Activated CD8-positive, alpha-beta T cell treated with anti-CD3 and anti-CD28 coated beads for 36 hours (primary cell): ENCODE data around the gene LMOD3. TPM values are rescaled to one million over a fixed set of nuclear protein-coding genes. Genes with fewer than 3 reads are reported as not detected.

Source experiments
- ATAC-seq: fragments of 200-7000 bp; cut with Tn5 transposase; one replicate; pipeline ENCODE4 v1.10.0; 2021; ENCODE audit warnings: mild to moderate bottlenecking, moderate library complexity
- CTCF ChIA-PET: fragments of 350-600 bp; sonication (Branson Sonifier 250); formaldehyde crosslinking; loops from one replicate; lab custom pipeline; 2021; ENCODE audit warnings: antibody characterized with exemption; lab: Charles Lee
- POLR2A ChIA-PET: fragments of 350-600 bp; sonication (Branson Sonifier 250); formaldehyde crosslinking; loops from one replicate; lab custom pipeline; 2021; ENCODE audit warnings: antibody characterized with exemption; lab: Charles Lee
- DNase-seq: peaks from one replicate; pipeline ENCODE4 v3.0.0-alpha.2; 2020
- H3K27ac Mint-ChIP-seq: one replicate; pipeline ENCODE4 v1.8.0; 2021; ENCODE audit warnings: mild to moderate bottlenecking, mixed read lengths
- H3K27me3 Mint-ChIP-seq: one replicate; pipeline ENCODE4 v1.8.0; 2021; ENCODE audit warnings: mixed read lengths
- H3K36me3 Mint-ChIP-seq: one replicate; pipeline ENCODE4 v1.8.0; 2021; ENCODE audit warnings: low read depth, mixed read lengths
- H3K4me1 Mint-ChIP-seq: one replicate; pipeline ENCODE4 v1.8.0; 2021; ENCODE audit warnings: low read depth, mixed read lengths
- H3K4me3 Mint-ChIP-seq: one replicate; pipeline ENCODE4 v1.8.0; 2021; ENCODE audit warnings: mild to moderate bottlenecking, moderate library complexity, mixed read lengths
- H3K9me3 Mint-ChIP-seq: one replicate; pipeline ENCODE4 v1.8.0; 2021; ENCODE audit warnings: mixed read lengths
- CTCF ChIP-seq: fragments of 200-600 bp; IDR thresholded peaks from one replicate; pipeline ENCODE4 v1.8.0; 2022; ENCODE audit warnings: antibody characterized with exemption, mild to moderate bottlenecking
- intact Hi-C: fragments of 100-400 bp; cut with micrococcal nuclease; formaldehyde crosslinking; loops from one replicate; pipeline ENCODE4 v1.10.0; 2022
- total RNA-seq, 2 experiments: library from RNA; stranded (reverse); gene quantifications; one replicate each; pipeline ENCODE4 v1.2.3, GENCODE V29; 2021

The LMOD3 gene
- total RNA-seq, 2 experiments from 2014 or later = not detected

- Mint-ChIP-seq H3K4me3 (peak within 1 kb of the TSS; percentile 88), H3K9me3 (no peaks in the 10 kb centered on the region), H3K27ac (peak within 1 kb of the TSS; percentile 98), H3K36me3 (peaks cover 18% of the 10 kb centered on the region), H3K27me3 (no peaks in the 10 kb centered on the region), H3K4me1 (peaks cover 61% of the 10 kb centered on the region)
- ChIA-PET POLR2A (interaction anchor here (1.3 to 3.6 kb wide), 4 partner anchors 10 to 28 kb away, joined by 6 to 16 read pairs (median 10); partner anchors contain the start of gene TMF1), CTCF (interaction anchor here (2.0 kb wide), 1 partner anchor 20 kb away, joined by 4 read pairs; no protein-coding TSS in a partner anchor)
- DNase-seq (peak; percentile 96), ATAC-seq (peak; percentile 72)
- intact Hi-C loops = loop anchor here (2.0 kb wide), 1 partner anchor 14 kb away; no protein-coding TSS in a partner anchor
- TF ChIP-seq CTCF = no peak
Measured at GRCh38 chr3:69080233-69080920, 42.0 kb downstream of the LMOD3 start, which contains the start of gene UBA3. TSS of gene UBA3 (minus strand) at chr3:69080365. CDS start at chr3:69080353, 12 bp downstream.

- Mint-ChIP-seq H3K4me1 (peaks cover 60% of the 10 kb centered on the region), H3K9me3 (no peaks in the 10 kb centered on the region), H3K27me3 (no peaks in the 10 kb centered on the region), H3K4me3 (peak overlapping the region; percentile 88), H3K36me3 (peaks cover 19% of the 10 kb centered on the region), H3K27ac (peak overlapping the region; percentile 78)
- no peak for ATAC-seq
- no peak for TF ChIP-seq CTCF
- no peak for DNase-seq
- intact Hi-C loops = loop anchor here (2.0 kb wide), 1 partner anchor 15 kb away; no protein-coding TSS in a partner anchor
- CTCF ChIA-PET = interaction anchor here (1.2 to 2.0 kb wide), 3 partner anchors 14 to 27 kb away, joined by 3 to 6 read pairs (median 4); no protein-coding TSS in a partner anchor
- POLR2A ChIA-PET = interaction anchor here (1.3 to 3.6 kb wide), 5 partner anchors 8 to 27 kb away, joined by 3 to 16 read pairs (median 8); partner anchors contain the start of gene TMF1
Measured at GRCh38 chr3:69079269-69080159, 42.9 kb downstream of the LMOD3 start.

GRCh38 chr3:69072928-69073327, 49.5 kb downstream of the LMOD3 start:
- Mint-ChIP-seq H3K9me3 (no peaks in the 10 kb centered on the region), H3K4me3 (no peak overlapping the region), H3K27me3 (no peaks in the 10 kb centered on the region), H3K36me3 (peaks cover 40% of the 10 kb centered on the region), H3K4me1 (peaks cover 34% of the 10 kb centered on the region), H3K27ac (peak overlapping the region; percentile 21)
- ATAC-seq (peak; percentile 69), DNase-seq (no peak)
- CTCF ChIA-PET = no interaction called here
- POLR2A ChIA-PET = no interaction called here
- intact Hi-C loops = no loop called here
- TF ChIP-seq CTCF = no peak

- H3K4me3 Mint-ChIP-seq = no peak overlapping the region
- POLR2A ChIA-PET = interaction anchor here (4.2 kb wide), 1 partner anchor 14 kb away, joined by 24 read pairs; the partner anchor contains the start of gene TMF1
Measured at GRCh38 chr3:69066121-69066520, 56.3 kb downstream of the LMOD3 start.

More at GRCh38 chr3:69066121-69066520, 56.3 kb downstream of the LMOD3 start:
- Mint-ChIP-seq H3K27ac (peak overlapping the region; percentile 80), H3K36me3 (peaks cover 47% of the 10 kb centered on the region), H3K4me1 (peaks cover 36% of the 10 kb centered on the region), H3K27me3 (no peaks in the 10 kb centered on the region), H3K9me3 (peaks cover 2% of the 10 kb centered on the region)
- no peak for DNase-seq
- no peak for TF ChIP-seq CTCF
- intact Hi-C loops = no loop called here
- ATAC-seq = peak; percentile 25
- CTCF ChIA-PET = interaction anchor here (1.5 kb wide), 1 partner anchor 13 kb away, joined by 3 read pairs; no protein-coding TSS in a partner anchor
